NOMO-1 treated with dmso at 0.1 percent for 144 hours (cell line): ENCODE data around the gene SKI.

ENCODE experiments used
- DNase-seq: peaks from one replicate; lab custom pipeline; 2025; ENCODE audit not compliant: unreplicated experiment; lab: John Stamatoyannopoulos, UW

SKI gene

DNA sequence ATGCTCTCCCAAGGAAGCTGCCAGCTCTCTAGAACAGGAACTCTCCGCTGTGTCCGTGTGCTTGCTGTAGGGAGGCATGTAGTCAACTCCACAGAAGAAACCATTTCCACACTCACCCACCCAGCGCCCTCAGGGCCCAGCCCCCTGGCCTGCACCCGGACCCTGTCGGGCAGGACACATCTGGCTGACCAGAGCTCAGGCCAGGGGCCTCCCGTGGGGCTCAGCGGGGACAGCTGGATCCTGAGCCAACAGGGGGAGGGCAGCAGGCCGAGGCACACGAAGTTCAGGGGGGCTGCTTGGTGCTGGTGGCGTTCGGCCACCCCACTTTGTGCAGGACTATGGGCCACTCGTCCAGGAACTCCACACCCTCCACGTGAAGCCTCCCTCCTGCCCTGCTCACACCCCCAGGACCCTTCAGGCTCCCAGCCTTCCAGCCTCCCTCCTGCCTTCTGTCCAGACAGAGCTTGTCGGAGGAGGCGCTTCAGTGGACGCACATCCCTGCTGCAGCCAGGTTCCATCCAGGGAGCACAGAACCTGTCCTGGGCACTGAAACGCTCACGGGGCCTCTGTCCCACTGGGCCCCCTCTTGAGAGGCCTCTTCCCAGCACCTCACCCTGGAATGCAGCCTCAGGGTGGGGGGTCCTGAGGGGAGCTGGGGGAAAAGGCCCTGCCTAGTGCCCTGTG is 18.6 kb upstream of the SKI start:
- DNase-seq, result no peak

DNA sequence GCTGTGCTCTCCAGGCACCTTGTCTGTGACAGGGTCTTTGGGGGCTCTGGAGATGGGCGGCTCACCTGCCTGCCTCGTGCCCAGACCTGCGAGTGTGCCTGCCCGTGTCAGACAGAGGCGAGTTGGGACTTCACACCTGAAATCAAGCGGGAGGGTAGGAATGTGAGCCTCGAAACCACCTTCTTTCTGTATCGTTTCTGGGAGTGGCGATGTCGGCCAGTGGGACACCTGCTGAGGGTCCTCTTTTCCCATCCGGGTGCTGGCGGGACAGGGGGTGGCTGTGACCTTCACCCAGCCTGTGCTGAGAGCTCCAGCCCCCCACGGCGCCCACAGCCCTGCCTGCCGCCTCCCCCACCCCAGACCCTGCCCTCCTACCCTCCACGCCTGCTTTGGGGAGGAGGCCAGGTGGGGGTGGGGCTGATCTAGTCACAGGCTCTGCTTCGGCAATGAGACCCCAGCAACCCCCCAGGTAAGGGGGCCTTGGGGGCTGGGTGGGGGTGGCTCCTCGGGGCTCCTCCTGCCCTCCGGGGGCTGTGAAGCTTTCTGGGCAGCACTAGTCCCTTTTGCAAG is 17.9 kb upstream of the SKI start:
- DNase-seq, result no peak

DNA sequence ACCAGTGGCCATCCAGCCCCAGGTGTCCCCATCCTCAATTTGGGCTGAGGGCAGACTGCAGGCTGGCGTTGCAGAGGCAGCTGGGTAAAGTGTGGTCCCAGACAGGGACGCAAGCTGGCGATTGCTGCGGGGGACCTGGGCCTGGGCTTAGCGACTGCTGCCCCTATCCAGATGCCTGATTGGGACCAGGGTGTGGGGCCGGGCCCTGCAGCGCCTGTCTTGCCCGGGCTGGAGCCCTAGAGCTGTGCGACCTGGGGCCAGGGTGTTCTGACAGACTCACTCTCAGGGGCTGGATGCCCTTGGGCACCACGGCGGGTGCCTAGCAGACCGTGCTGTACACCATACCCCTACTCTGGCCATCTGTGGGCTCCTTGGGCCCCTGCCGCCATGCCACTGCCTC is 17.3 kb upstream of the SKI start:
- DNase-seq, result no peak

DNA sequence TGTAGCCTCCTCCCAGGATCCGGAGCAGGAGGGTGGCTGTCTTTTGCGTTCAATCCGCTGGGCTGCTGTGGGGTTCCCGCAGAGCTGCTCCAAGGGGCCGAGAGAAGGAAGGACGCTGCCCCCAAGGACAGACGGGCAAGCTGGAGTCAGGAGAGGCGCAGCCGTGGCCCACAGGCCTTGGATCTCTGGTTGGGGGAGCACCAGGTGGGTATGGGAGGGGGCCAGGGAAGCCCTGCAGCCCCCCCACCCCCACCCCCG is 15.9 kb upstream of the SKI start:
- DNase-seq, result no peak

DNA sequence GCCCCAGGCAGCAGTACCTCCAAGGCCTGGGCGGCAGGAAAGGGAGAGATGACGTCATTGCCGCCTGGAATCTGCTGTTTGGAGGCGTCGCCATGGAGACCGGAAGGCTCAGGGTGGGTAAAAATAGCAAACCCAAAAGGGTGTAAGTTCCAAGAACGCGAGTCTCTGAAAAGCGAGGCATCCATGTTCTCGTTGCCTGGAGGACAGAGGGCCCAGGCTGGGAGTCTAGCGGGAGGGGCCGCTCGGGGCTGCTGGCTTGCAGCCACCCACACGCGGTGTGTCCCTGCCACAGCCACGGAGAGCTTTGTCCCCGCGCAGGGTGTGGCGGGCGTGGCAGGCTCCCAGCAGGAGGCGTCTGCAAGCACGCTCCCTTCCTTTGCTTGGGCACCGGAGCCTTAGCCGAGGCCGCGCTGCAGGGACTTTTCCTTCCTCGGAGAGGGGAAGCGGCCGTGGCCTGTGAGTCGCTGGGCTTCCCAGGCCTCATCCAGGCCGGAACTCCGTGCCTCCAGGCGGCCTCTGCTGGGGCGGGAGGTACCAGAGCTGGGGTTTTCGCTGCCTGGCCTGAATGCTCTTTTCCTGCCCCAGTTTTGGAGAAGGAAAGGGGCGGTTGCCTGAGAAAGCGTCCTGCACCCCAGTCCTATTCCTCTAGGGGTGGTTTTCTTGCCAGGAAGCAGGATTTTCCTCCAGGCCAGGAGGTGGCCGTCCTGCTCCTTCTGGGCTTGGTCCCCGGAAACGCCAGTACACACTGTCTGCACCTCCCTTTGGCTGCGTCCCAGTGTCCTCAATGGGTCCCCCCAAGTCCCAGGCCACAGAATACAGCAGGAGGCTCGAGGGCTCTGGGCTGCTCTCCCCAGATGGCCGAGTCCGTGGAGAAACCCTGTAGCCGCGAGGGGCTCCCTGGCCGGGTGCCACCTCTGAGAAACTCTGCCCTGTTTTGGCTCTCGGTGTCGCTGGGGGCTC is 15.3 kb upstream of the SKI start:
- DNase-seq, result peak; percentile 56

DNA sequence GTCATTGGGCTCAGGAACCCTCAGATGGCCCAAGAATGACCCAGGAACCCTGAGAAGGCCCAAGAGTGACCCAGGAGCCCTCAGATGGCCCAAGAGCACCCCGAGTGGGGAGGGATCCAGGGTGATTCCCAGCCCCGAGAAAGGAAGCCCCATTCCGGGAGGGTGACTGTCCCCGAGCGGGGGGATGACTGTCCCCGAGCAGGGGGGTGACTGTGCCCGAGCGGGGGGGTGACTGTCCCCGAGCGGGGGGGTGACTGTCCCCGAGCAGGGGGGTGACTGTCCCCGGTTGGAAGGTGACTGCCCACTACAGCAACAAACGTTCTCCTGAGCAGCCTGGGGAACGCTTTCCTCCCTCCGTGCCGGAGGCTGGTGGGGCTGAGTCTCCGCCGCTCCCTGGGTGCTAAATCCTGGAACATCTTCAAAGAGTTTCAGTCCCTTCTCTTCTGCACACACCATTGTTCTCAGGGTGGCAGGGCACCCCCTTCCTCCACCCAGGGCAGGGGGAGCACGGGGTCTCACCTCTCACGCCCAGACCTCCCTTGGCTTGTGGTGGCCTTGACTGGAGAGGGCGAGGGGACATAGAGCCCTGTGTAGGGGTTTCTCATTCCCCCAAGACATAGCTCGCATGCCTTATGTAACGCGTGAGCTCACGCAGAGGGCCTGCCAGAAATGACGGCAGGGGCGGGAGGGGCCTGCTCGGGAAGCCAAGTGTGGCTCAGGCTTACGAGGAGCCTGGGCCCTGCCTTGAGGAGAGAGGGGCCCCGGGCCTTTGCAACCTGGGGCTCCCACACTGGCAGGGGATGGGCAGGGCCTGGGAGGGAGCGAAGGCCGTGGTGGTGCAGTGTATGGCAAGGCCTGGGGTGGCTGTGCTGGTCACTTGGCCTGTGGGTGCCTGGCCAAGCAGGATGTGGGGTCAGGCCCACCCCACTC is 14.3 kb upstream of the SKI start:
- no peak for DNase-seq

DNA sequence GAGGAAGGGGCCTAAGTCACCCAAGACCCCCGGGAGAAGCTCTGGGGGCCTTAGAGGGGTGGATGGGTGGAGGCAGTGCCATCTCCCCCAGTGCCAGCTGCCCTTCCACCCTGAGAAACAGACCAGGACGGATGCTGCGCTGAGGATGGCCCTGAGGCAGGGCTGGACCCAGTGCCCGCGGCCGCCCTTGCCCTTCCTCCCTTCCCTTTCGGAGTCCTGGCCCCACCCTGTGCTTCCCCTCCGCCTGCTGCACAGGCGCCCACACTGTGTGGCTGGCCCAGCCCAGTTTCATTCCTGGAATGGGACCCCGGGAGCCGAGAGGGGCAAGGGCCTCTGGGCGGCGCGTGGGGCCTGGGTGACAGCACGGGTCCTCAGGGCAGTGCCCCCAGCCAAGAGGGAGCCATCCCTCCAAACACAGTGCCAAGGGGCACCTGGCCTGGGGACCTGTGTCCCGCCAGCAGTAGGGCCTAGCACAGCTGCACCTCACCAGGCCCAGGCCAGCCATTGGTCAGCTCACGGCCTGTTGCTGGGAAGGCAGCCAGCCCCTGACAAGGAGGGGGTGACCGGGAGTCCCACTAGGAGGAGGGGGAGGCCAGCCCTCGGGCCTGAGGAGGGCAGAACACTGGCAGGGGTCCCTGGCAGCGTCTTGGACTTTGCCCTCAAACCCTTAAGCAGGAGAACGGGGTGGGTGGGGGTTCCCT is 13.4 kb upstream of the SKI start:
- DNase-seq, result no peak

DNA sequence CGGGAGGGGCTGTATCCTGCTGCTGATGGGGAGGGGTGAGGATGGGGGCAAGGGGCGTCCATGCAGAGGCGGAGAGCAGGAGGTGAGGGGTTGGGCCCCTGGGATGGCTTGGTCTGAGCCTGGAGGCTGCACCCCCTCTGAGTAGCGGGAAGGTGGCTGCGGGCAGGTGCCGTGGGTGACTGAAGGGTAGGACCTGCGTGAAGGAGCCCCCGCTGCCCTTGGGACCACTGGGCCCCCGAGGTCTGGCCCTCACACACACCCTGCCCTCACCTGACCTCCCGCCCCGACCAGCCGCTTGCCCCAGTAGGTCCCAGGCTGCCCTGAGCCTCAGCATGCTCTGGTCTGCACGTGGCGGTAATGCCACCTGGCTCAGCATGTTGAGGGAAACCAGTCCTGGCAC is 12.8 kb upstream of the SKI start:
- DNase-seq, result no peak

DNA sequence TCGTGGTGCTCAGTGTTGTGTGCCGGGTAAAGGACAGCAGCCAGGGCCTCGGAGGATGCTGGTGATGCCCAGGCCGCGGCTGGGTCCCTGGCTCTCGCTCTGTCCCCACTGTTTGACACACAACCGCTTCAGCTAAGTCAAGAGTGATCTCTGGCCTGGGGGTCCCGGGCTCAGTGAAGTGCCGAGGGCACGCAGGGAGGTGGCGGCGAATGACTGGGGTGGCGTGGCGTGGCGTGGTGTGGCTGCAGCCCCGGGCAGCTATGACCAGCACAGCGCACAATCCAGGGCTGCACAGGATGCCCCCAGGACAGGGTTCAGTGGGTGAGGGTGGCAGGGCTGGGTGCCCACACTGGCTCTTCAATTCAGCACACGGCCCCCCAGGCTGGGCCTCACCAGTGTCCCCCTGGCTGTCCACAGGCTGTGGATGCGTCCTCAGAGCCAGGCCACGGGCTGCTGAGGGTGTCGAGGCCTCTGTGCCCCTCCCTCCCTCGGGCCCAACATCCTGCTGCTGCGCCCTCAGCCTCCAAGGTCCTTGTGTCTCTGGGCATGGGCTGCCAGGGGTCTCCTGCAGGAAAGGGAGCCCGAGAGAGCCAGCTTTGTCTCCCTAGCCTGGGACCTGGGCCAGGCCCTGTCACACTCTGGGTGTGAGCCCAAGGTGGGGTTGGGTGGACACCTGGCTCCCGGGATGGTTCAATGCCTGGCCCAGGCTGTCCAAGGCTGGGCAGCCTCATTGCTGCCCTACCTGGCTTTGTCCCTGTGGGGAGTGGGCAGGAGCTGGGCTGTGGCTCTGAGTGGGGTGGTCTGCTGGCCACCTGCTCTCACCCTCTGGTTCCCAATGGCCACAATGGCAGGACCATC is 12.0 kb upstream of the SKI start:
- DNase-seq, result no peak

DNA sequence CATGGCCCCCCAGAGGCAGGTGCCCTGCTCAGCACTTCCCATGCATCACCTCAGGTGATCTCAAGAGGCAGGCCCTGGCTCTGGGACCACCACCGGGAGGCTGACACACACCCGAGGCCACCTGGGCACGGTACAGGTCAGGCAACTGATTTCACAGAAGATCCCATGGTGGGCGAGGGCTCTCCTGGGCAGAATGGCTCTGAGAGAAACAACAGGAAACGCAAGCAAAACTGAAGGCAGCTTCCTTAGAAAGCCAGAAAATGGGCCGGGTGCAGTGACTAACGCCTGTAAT is 11.4 kb upstream of the SKI start:
- DNase-seq, result no peak

DNA sequence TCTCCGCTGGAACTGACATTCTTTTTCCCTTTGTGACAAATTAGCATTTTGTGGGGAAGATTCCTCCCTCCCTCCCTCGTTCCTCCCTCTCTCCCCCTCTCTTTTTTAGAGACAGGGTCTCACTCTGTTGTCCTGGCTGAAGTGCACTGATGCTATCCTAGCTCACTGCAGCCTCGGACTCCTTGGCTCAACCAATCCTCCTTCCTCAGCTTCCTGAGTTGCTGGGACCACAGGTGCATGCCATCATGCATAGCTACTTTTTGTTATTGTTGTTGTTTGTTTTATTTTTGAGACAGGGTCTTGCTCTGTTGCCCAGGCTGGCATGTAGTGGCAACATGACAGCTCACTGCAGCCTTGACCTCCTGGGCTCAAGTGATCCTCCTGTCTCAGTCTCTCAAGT is 6.8 kb upstream of the SKI start:
- no peak for DNase-seq

DNA sequence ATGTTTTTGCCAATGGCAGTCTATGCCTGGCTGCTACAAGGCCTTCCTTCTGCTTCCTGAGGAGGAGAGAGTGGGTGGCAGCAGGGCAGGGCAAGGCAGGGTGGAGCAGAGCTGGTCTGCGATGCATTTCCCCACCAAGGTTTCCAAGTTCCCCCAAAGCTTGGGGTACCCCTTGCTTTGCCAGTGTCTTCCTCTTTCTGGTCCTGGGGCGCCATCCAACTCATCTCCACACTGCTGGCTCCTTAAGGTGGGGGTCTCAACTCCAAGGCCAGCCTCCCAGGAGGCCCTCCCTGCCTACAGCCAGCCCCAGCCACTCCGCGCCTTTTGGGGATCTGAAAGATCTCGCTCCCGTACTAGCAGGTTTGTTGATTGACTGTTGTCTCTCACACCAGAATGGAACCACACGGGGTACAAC is 3.9 kb upstream of the SKI start:
- no peak for DNase-seq

DNA sequence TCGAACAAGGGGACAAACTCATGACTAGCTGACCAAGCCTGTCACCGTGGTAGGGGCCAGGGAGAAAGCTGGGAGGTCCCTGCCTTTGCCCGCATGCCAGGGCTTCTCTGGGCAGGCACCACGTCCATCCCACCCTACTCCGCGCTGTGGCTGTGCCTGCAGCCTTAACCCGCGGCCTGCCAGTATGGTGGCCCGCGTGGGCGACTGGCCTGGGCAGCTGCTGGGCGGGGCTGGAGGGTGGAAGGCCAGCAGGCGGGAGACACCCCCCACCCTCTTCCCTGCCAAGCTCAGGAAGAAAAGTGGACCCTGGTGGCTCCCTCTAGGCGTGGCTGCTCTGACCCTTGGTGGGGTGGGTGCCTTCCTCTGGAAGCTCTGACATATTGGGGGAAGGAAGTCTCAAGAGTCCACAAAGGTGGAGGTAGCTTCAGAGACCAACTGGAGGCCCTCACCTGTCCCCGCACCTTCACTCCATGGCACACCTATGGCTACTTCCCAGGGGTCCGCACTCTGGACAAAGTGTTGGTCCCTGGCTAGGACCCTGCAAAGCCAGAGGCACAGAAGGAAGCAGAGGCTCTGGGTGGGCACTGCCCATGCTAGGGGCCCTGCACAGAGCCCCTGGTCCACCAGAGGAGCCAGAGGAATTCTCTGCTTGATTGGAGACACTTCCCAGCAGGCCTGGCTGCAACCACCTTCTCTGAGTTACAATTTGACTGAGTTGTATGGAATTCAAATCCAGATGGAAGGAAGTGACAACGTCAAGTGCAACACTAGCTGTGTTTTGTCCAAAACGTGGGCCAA is 3.3 kb upstream of the SKI start:
- no peak for DNase-seq

DNA sequence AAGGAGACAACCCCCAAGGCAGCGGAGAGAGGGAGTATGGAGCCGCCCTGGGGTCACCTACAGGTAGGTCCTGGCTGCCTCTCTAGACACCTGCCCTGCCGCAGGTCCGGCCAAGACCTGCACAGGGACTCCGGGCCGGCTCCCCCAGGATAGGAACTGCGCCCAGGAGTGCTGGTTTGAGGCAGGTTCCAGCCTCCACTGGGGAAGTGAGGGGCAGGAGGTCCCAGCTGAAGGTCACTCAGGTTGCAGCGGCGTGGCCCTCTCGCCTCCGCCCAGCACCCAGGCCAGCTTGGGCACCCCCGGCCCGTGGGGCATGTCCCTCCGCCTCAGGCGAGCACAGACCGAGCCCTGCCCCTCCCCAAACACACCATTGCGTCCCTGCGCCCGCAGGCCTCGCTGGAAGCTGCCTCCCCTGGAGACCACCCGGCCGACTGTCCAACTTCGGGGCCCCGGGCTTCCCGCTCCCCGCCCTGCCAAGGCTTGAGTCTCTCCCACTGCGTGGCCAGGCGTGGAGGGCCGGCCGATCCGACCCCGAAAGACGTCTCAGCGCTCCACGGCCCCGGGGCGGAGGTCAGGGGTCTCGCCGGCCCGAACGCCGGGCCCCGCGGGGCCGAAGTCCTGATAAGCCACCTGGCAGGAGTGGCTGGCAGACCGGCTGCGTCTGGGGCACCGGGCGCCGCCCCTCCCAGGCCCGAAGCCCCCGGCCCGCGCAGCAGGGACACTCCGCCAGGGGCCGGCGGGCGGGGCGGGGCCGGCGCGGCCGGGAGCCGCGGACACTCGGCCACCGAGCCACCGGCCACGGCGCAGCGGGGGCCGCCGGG is 1.4 kb upstream of the SKI start:
- DNase-seq, result no peak

DNA sequence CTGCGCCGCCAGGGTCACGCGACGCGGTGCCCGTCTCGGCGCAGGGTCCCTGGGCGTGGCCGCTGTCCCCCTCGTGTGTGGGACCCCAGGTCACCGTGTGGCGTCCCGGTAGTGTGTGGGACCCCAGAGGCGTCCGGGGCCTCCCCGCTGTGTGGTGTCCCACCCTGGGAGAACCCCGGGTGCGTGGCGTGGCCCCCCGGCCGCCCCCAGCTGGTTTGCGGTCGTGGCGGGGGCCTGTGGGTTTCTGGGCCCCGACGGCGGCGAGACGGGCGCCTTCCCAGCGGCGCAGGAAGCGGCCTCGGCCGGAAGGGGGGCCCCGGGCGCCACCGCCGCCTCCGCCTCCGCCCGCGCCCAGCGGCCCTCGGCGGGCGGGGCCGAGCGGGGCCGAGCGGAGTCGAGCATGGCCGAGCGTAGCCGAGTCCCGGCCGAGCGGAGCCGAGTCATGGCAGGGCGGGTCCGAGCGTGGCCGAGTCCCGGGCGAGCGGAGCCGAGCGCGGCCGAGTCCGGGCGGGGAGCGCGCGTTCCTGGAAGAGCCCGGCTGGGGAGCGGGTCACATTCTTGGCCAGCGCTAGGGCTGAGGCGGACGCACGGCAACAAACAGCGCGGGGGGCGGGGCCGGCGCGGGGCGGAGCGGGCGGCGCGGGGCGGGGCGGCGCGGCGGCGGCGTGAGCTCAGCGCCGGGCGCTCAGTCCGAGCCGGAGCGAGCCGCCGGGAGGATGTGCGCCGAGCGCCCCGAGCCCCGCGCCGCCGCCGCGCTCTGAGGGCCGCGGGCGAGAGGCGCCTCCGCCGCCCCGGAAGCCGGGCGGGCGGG is 568 bp upstream of the SKI start:
- peak; percentile 97 for DNase-seq

DNA sequence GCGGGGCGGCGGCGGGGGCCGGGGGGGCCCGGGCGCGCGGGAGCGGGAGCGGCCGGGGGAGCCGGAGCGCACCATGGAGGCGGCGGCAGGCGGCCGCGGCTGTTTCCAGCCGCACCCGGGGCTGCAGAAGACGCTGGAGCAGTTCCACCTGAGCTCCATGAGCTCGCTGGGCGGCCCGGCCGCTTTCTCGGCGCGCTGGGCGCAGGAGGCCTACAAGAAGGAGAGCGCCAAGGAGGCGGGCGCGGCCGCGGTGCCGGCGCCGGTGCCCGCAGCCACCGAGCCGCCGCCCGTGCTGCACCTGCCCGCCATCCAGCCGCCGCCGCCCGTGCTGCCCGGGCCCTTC is 546 bp downstream of the SKI start:
- DNase-seq, result no peak

DNA sequence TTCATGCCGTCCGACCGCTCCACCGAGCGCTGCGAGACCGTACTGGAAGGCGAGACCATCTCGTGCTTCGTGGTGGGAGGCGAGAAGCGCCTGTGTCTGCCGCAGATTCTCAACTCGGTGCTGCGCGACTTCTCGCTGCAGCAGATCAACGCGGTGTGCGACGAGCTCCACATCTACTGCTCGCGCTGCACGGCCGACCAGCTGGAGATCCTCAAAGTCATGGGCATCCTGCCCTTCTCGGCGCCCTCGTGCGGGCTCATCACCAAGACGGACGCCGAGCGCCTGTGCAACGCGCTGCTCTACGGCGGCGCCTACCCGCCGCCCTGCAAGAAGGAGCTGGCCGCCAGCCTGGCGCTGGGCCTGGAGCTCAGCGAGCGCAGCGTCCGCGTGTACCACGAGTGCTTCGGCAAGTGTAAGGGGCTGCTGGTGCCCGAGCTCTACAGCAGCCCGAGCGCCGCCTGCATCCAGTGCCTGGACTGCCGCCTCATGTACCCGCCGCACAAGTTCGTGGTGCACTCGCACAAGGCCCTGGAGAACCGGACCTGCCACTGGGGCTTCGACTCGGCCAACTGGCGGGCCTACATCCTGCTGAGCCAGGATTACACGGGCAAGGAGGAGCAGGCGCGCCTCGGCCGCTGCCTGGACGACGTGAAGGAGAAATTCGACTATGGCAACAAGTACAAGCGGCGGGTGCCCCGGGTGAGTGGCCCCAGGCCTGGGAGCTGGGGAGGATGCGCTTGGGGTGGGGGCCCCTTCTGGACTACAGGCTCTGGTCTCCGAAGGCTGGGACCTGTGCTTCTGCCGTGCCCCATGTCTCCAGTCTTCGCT is 1.1 kb downstream of the SKI start:
- peak; percentile 39 for DNase-seq
